Neural cell (in vitro differentiated cells): Measurements from ENCODE around the gene CCDC150. TPM values are rescaled to one million over a fixed set of nuclear protein-coding genes. Genes with fewer than 3 reads are reported as not detected.

Source experiments
- H2AFZ ChIP-seq: fragments of 200-600, 300-800 bp; sonication (generic), shearing (Covaris generic); 2 replicates; pipeline ENCODE4 v1.6.0; 2014; ENCODE audit warnings: low read depth, mild to moderate bottlenecking, antibody characterized with exemption, low read length, moderate library complexity
- H3F3A ChIP-seq: fragments of 200-600 bp; shearing (Covaris generic); 2 replicates; pipeline ENCODE4 v1.6.1; 2016; ENCODE audit warnings: mild to moderate bottlenecking, moderate library complexity, mixed read lengths, antibody characterized with exemption, low read length; ENCODE audit not compliant: insufficient read depth, poor library complexity, severe bottlenecking
- H3K27ac ChIP-seq: fragments of 200-600, 300-800 bp; sonication (generic), shearing (Covaris generic); 2 replicates; pipeline ENCODE4 v1.5.1; 2014; ENCODE audit warnings: mild to moderate bottlenecking, low read length, moderate library complexity
- H3K27me3 ChIP-seq: fragments of 300-800, 200-600 bp; sonication (generic), shearing (Covaris generic); 2 replicates; pipeline ENCODE4 v1.6.0; 2014; ENCODE audit warnings: mild to moderate bottlenecking, low read depth, low read length, moderate library complexity; ENCODE audit not compliant: insufficient read depth
- H3K36me3 ChIP-seq: fragments of 300-800, 200-600 bp; sonication (generic), shearing (Covaris generic); 2 replicates; pipeline ENCODE4 v1.5.1; 2014; ENCODE audit warnings: mild to moderate bottlenecking, antibody characterized with exemption, low read length, moderate library complexity; ENCODE audit not compliant: insufficient read depth
- H3K4me2 ChIP-seq: fragments of 300-800, 200-600 bp; sonication (generic), shearing (Covaris generic); 2 replicates; pipeline ENCODE4 v1.6.0; 2014; ENCODE audit warnings: mild to moderate bottlenecking, low read length
- H3K4me3 ChIP-seq: fragments of 300-800, 200-600 bp; sonication (generic), shearing (Covaris generic); 2 replicates; pipeline ENCODE4 v1.5.1; 2014; ENCODE audit warnings: mild to moderate bottlenecking, low read length, moderate library complexity
- H3K79me2 ChIP-seq: fragments of 200-600 bp; shearing (Covaris generic); replicated peaks from 2 replicates; pipeline ENCODE4 v1.6.0; 2014; ENCODE audit warnings: mild to moderate bottlenecking, low read length, moderate library complexity; ENCODE audit not compliant: insufficient read depth
- H3K9ac ChIP-seq: fragments of 300-800, 200-600 bp; sonication (generic), shearing (Covaris generic); 2 replicates; pipeline ENCODE4 v1.6.1; 2016; ENCODE audit warnings: mild to moderate bottlenecking, low read length, mixed read lengths
- H3K9me2 ChIP-seq: fragments of 200-600 bp; shearing (Covaris generic); 2 replicates; pipeline ENCODE4 v1.6.1; 2016; ENCODE audit warnings: mild to moderate bottlenecking, low read length, mixed read lengths; ENCODE audit not compliant: insufficient read depth
- H3K9me3 ChIP-seq: fragments of 200-600, 300-800 bp; sonication (generic), shearing (Covaris generic); 2 replicates; pipeline ENCODE4 v1.6.1; 2016; ENCODE audit warnings: mild to moderate bottlenecking, mixed run types, low read length, moderate library complexity, mixed read lengths
- H4K20me1 ChIP-seq: fragments of 200-600 bp; shearing (Covaris generic); 2 replicates; pipeline ENCODE4 v1.6.1; 2016; ENCODE audit warnings: mild to moderate bottlenecking, mixed run types; ENCODE audit not compliant: insufficient read depth
- CTCF ChIP-seq: fragments of 450-650 bp; IDR thresholded peaks from 2 replicates; pipeline ENCODE4 v1.5.1; 2014; ENCODE audit warnings: antibody characterized with exemption, mild to moderate bottlenecking, moderate library complexity; ENCODE audit not compliant: poor library complexity, severe bottlenecking
- EP300 ChIP-seq: fragments of 450-650 bp; conservative IDR thresholded peaks from 2 replicates; pipeline ENCODE4 v1.6.1; 2014; ENCODE audit warnings: antibody characterized with exemption, mild to moderate bottlenecking, moderate library complexity; ENCODE audit not compliant: poor library complexity, severe bottlenecking
- EZH2 ChIP-seq: fragments of 200-600, 300-800 bp; shearing (Covaris generic), sonication (generic); IDR thresholded peaks from 2 replicates; pipeline ENCODE4 v1.6.1; 2014; ENCODE audit warnings: antibody characterized with exemption, low read length, borderline replicate concordance, mild to moderate bottlenecking; ENCODE audit not compliant: insufficient read depth, poor library complexity, severe bottlenecking
- MXI1 ChIP-seq: fragments of 450-650 bp; conservative IDR thresholded peaks from 2 replicates; pipeline ENCODE4 v1.6.1; 2014; ENCODE audit warnings: antibody characterized with exemption, mild to moderate bottlenecking; ENCODE audit not compliant: poor library complexity, severe bottlenecking
- POLR2AphosphoS5 ChIP-seq: IDR thresholded peaks from 2 replicates; pipeline ENCODE4 v1.6.1; 2012
- RAD21 ChIP-seq: fragments of 450-650 bp; conservative IDR thresholded peaks from 2 replicates; pipeline ENCODE4 v1.6.1; 2014; ENCODE audit warnings: antibody characterized with exemption, mild to moderate bottlenecking, moderate library complexity
- REST ChIP-seq: IDR thresholded peaks from 2 replicates; pipeline ENCODE4 v1.6.1; 2012; ENCODE audit warnings: borderline replicate concordance
- SMC3 ChIP-seq: fragments of 450-650 bp; conservative IDR thresholded peaks from 2 replicates; pipeline ENCODE4 v1.6.1; 2014; ENCODE audit warnings: antibody characterized with exemption, mild to moderate bottlenecking, moderate library complexity; ENCODE audit not compliant: poor library complexity
- TAF1 ChIP-seq: IDR thresholded peaks from 2 replicates; pipeline ENCODE4 v1.6.1; 2012; ENCODE audit warnings: low read depth
- polyA plus RNA-seq: library from polyadenylated mRNA; depleted of rRNA; stranded (reverse); fragments of >200 nt; gene quantifications from 2 replicates; pipeline ENCODE4 v1.2.3, GENCODE V29; 2014

Gene CCDC150
- polyA plus RNA-seq, 1 donor from 2014 or later, result 0.57 TPM

GRCh38 chr2:196723571-196723970, 84.1 kb downstream of the CCDC150 start:
- Histone ChIP-seq H3K9me3 (no peaks in the 10 kb centered on the region), H3K79me2 (no peaks in the 10 kb centered on the region), H3K9ac (no peak overlapping the region), H3F3A (no peaks in the 10 kb centered on the region), H2AFZ (no peak overlapping the region), H3K36me3 (no peaks in the 10 kb centered on the region), H4K20me1 (no peaks in the 10 kb centered on the region), H3K4me2 (no peak overlapping the region), H3K9me2 (no peaks in the 10 kb centered on the region), H3K4me3 (no peak overlapping the region), H3K27me3 (no peaks in the 10 kb centered on the region), H3K27ac (no peak overlapping the region)
- TF ChIP-seq EZH2, result no peak
- no peak for TF ChIP-seq TAF1
- TF ChIP-seq MXI1, result no peak
- no peak for TF ChIP-seq REST
- TF ChIP-seq EP300, result no peak
- TF ChIP-seq RAD21, result no peak
- no peak for TF ChIP-seq POLR2AphosphoS5
- TF ChIP-seq CTCF, result no peak

- H4K20me1 ChIP-seq, result no peaks in the 10 kb centered on the region
- no peaks in the 10 kb centered on the region for H3K9me3 ChIP-seq
- TF ChIP-seq POLR2AphosphoS5 (no peak), EP300 (no peak), SMC3 (no peak), CTCF (no peak), MXI1 (no peak), TAF1 (no peak), REST (no peak), EZH2 (no peak), RAD21 (no peak)
- H3K36me3 ChIP-seq, result no peaks in the 10 kb centered on the region
- H3K4me2 ChIP-seq, result no peak overlapping the region
- H3K27ac ChIP-seq, result no peak overlapping the region
- no peaks in the 10 kb centered on the region for H3K9me2 ChIP-seq
- no peak overlapping the region for H3K4me3 ChIP-seq
- H3K9ac ChIP-seq, result no peak overlapping the region
- H2AFZ ChIP-seq, result no peak overlapping the region
- H3K79me2 ChIP-seq, result no peaks in the 10 kb centered on the region
- H3F3A ChIP-seq, result no peaks in the 10 kb centered on the region
- no peaks in the 10 kb centered on the region for H3K27me3 ChIP-seq
These were observed 85.7 kb downstream of the CCDC150 start for GRCh38 chr2:196725218-196725617.
